ENCODE data around the gene GRK5. TPM values are rescaled to one million over a fixed set of nuclear protein-coding genes. Genes with fewer than 3 reads are reported as not detected.

Gene GRK5
- total and polyA plus RNA-seq, 9 of the 15 experiments (the other 6 are each of a cell fraction or from before 2014, with no cell fraction given), result 0.46 to 0.83 (median 0.67) TPM; not detected in 2

- H3K79me2 ChIP-seq (ENCODE audit: control insufficient read depth, insufficient read depth, low read length), result no peaks in the 10 kb centered on the region
- CTCF ChIA-PET (ENCODE audit: low intra/inter-chr PET ratio), result no interaction called here
- intact Hi-C loops (cut with micrococcal nuclease) (no loop called here), in situ Hi-C loops (cut with MboI) (no loop called here)
- no peaks in the 10 kb centered on the region for H3K9me3 ChIP-seq (replicated peaks; ENCODE audit: control insufficient read depth, insufficient read depth, low read depth, low read length)
- no peak overlapping the region; a peak in 1 of 4 replicates for H3K9ac ChIP-seq (ENCODE audit: insufficient read depth in 1 of 2, low read depth in 2 of 2, low read length in 2 of 2)
- H3K27ac ChIP-seq (ENCODE audit: extremely low read depth, low read depth, low read length), result no peak overlapping the region
- FAIRE-seq (no peak), ATAC-seq (no peak), DNase-seq (ENCODE audit: extremely low read depth in 1 of 4, low spot score in 3 of 4) (no peak)
- 70% methylated on average over 6 of the region's 7 CpGs for WGBS (ENCODE audit: insufficient coverage, low coverage, missing lambda C conversion rate)
- no TSS peak for BruUV-seq (replicated peaks)
- no peak overlapping the region for H3K4me2 ChIP-seq (ENCODE audit: insufficient read depth, low read length)
- H3K27me3 ChIP-seq (ENCODE audit: control insufficient read depth in 2 of 2, insufficient read depth in 2 of 2, low read length in 2 of 2), result no peaks in the 10 kb centered on the region
- POLR2A ChIA-PET, result no interaction called here
- no peak overlapping the region for H3K4me3 ChIP-seq
- H3K36me3 ChIP-seq (ENCODE audit: control insufficient read depth, insufficient read depth, low read length), result no peaks in the 10 kb centered on the region
- H3K9me1 ChIP-seq (ENCODE audit: control insufficient read depth, insufficient read depth, low read length), result no peaks in the 10 kb centered on the region
- peaks cover 9 to 13% of the 10 kb centered on the region in 2 experiments; a peak in 4 of 5 replicates for H3K4me1 ChIP-seq (replicated peaks in 1 of 2; ENCODE audit: control insufficient read depth in 2 of 2, insufficient read depth in 2 of 2, low read length in 2 of 2)
- TF ChIP-seq, protein P1, sequence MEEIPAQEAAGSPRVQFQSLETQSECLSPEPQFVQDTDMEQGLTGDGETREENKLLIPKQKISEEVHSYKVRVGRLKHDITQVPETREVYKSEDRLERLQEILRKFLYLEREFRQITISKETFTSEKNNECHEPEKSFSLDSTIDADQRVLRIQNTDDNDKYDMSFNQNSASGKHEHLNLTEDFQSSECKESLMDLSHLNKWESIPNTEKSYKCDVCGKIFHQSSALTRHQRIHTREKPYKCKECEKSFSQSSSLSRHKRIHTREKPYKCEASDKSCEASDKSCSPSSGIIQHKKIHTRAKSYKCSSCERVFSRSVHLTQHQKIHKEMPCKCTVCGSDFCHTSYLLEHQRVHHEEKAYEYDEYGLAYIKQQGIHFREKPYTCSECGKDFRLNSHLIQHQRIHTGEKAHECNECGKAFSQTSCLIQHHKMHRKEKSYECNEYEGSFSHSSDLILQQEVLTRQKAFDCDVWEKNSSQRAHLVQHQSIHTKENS (CRISPR knock-in tag; IDR thresholded peaks at IDR 0.05), result no peak
- H2AFZ ChIP-seq (ENCODE audit: low read depth, low read length), result no peak overlapping the region
- no peaks in the 10 kb centered on the region for H4K20me1 ChIP-seq (replicated peaks; ENCODE audit: control insufficient read depth, insufficient read depth, low read length)
Measured at GRCh38 chr10:119314486-119314885, 107.1 kb downstream of the GRK5 start.

GRCh38 chr10:119315128-119316001 is 108.0 kb downstream of the GRK5 start:
- Histone ChIP-seq H4K20me1 (replicated peaks; ENCODE audit: control insufficient read depth, insufficient read depth, low read length) (no peaks in the 10 kb centered on the region), H3K4me1 (replicated peaks in 1 of 2; ENCODE audit: control insufficient read depth in 2 of 2, insufficient read depth in 2 of 2, low read length in 2 of 2) (peaks cover 9 to 13% of the 10 kb centered on the region in 2 experiments; a peak in 4 of 5 replicates), H3K9me3 (replicated peaks; ENCODE audit: control insufficient read depth, insufficient read depth, low read depth, low read length) (no peaks in the 10 kb centered on the region), H3K27me3 (ENCODE audit: control insufficient read depth in 2 of 2, insufficient read depth in 2 of 2, low read length in 2 of 2) (0 out of 5 replicates have a peak, but pooled peaks cover 0 to under 1% of the 10 kb centered on the region in 2 experiments), H3K9me1 (ENCODE audit: control insufficient read depth, insufficient read depth, low read length) (no peaks in the 10 kb centered on the region), H3K27ac (ENCODE audit: extremely low read depth, low read depth, low read length) (0 out of 3 replicates have a peak overlapping the region, but pooled peaks have one; percentile 37), H3K4me3 (no peak overlapping the region), H3K79me2 (ENCODE audit: control insufficient read depth, insufficient read depth, low read length) (no peaks in the 10 kb centered on the region), H2AFZ (ENCODE audit: low read depth, low read length) (peak overlapping the region; percentile 59; the same call in 1 of the 2 replicates), H3K4me2 (ENCODE audit: insufficient read depth, low read length) (peak overlapping the region; percentile 27; the same call in 1 of the 2 replicates), H3K9ac (ENCODE audit: insufficient read depth in 1 of 2, low read depth in 2 of 2, low read length in 2 of 2) (peak overlapping the region; percentile 21 to 28; a peak in 2 of 4 replicates), H3K36me3 (ENCODE audit: control insufficient read depth, insufficient read depth, low read length) (no peaks in the 10 kb centered on the region)
- FAIRE-seq, result peak; percentile 94
- WGBS (ENCODE audit: insufficient coverage, low coverage, missing lambda C conversion rate), result 15% methylated on average over 16 of the region's 16 CpGs
- peak; percentile 39 to 63 (median 56) for DNase-seq (ENCODE audit: extremely low read depth in 1 of 4, low spot score in 3 of 4)
- in situ Hi-C loops (cut with MboI) (no loop called here), intact Hi-C loops (cut with micrococcal nuclease) (no loop called here)
- BruUV-seq (replicated peaks), result no TSS peak
- ChIA-PET CTCF (ENCODE audit: low intra/inter-chr PET ratio) (no interaction called here), POLR2A (no interaction called here)
- peak; percentile 83 for ATAC-seq
- TF ChIP-seq ATF3 (IDR thresholded peaks at IDR 0.05) (peak; percentile 93), ATF3 (CRISPR knock-in tag; conservative IDR thresholded peaks at IDR 0.05) (0 out of 2 replicates have a peak, but pooled peaks have one; percentile 59), MIER1 (IDR thresholded peaks at IDR 0.05; ENCODE audit: low read depth) (no peak), MEIS2 (IDR thresholded peaks at IDR 0.05; ENCODE audit: partially characterized antibody) (peak; percentile 6), ZFX (CRISPR knock-in tag; IDR thresholded peaks at IDR 0.05) (peak; percentile 66), ZNF274 (IDR thresholded peaks at IDR 0.05; ENCODE audit: borderline replicate concordance, low read depth, low read length) (no peak), MAFG (tag; conservative IDR thresholded peaks at IDR 0.05) (0 out of 2 replicates have a peak, but pooled peaks have one; percentile 7), NRF1 (conservative IDR thresholded peaks at IDR 0.05 in 1 of 2, IDR thresholded peaks at IDR 0.05 in 1 of 2) (0 out of 4 replicates have a peak, but pooled peaks of 1 of the 2 experiments have one; percentile 11), EHMT2 (IDR thresholded peaks at IDR 0.05) (no peak), MAX (CRISPR knock-in tag; IDR thresholded peaks at IDR 0.05) (peak; percentile 30; the same call in 1 of the 2 replicates), FOSL1 (tag; conservative IDR thresholded peaks at IDR 0.05) (peak; percentile 96)

All from K562 (cell line).